Activated naive CD4-positive, alpha-beta T cell treated with anti-CD3 and anti-CD28 coated beads for 36 hours (primary cell): Measurements from ENCODE around the gene FAM199X. TPM values are rescaled to one million over a fixed set of nuclear protein-coding genes. Genes with fewer than 3 reads are reported as not detected.

Experiments used
- CTCF ChIA-PET: fragments of 350-600 bp; sonication (Branson Sonifier 250); formaldehyde crosslinking; loops from one replicate; lab custom pipeline; 2021; ENCODE audit warnings: antibody characterized with exemption; lab: Charles Lee
- DNase-seq: peaks from one replicate; pipeline ENCODE4 v3.0.0-alpha.2; 2020
- H3K27ac Mint-ChIP-seq: one replicate; pipeline ENCODE4 v1.8.0; 2021; ENCODE audit warnings: mild to moderate bottlenecking, mixed read lengths
- H3K27me3 Mint-ChIP-seq: one replicate; pipeline ENCODE4 v1.8.0; 2021; ENCODE audit warnings: low read depth, mixed read lengths
- H3K36me3 Mint-ChIP-seq: one replicate; pipeline ENCODE4 v1.8.0; 2021; ENCODE audit warnings: low read depth, mixed read lengths
- H3K4me1 Mint-ChIP-seq: one replicate; pipeline ENCODE4 v1.8.0; 2021; ENCODE audit warnings: low read depth, mixed read lengths
- H3K4me3 Mint-ChIP-seq: one replicate; pipeline ENCODE4 v1.8.0; 2021; ENCODE audit warnings: mild to moderate bottlenecking, moderate library complexity, mixed read lengths
- H3K9me3 Mint-ChIP-seq: one replicate; pipeline ENCODE4 v1.8.0; 2021; ENCODE audit warnings: mixed read lengths
- intact Hi-C: fragments of 100-400 bp; cut with micrococcal nuclease; formaldehyde crosslinking; loops from one replicate; pipeline ENCODE4 v1.15.1; 2023
- total RNA-seq, 2 experiments: library from RNA; stranded (reverse); gene quantifications; one replicate each; pipeline ENCODE4 v1.2.3, GENCODE V29; 2021

Gene FAM199X
- total RNA-seq, 2 experiments from 2014 or later = 6.0 to 6.1 TPM

DNA sequence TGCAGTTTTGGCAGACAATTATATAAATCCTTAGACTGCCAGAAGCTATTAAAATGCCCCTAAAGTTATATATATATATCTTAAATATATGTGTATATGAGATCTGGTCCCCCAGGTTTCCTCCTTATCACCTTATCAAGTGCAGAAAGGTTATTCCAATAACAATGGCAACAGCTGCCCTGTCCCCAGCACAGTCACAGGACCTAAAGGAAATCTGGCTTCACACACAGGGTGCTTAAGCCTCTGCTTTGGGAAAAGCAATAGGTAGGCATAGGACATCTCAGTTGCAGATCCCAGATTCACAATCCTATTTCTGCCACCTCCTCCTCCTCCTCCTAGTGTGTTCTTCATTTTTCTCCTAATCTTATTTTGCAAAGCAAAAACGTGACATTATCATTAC, 15.2 kb upstream of the FAM199X start:
- Mint-ChIP-seq H3K4me1 (peaks cover 12% of the 10 kb centered on the region), H3K9me3 (no peaks in the 10 kb centered on the region), H3K4me3 (no peak overlapping the region), H3K27ac (no peak overlapping the region), H3K36me3 (no peaks in the 10 kb centered on the region), H3K27me3 (no peaks in the 10 kb centered on the region)
- CTCF ChIA-PET = interaction anchor here (0.7 kb wide), 1 partner anchor 461 kb away, joined by 3 read pairs; no protein-coding TSS in a partner anchor
- intact Hi-C loops = loop anchor here (10.0 kb wide), 1 partner anchor 596 kb away; no protein-coding TSS in a partner anchor
- no peak for DNase-seq

DNA sequence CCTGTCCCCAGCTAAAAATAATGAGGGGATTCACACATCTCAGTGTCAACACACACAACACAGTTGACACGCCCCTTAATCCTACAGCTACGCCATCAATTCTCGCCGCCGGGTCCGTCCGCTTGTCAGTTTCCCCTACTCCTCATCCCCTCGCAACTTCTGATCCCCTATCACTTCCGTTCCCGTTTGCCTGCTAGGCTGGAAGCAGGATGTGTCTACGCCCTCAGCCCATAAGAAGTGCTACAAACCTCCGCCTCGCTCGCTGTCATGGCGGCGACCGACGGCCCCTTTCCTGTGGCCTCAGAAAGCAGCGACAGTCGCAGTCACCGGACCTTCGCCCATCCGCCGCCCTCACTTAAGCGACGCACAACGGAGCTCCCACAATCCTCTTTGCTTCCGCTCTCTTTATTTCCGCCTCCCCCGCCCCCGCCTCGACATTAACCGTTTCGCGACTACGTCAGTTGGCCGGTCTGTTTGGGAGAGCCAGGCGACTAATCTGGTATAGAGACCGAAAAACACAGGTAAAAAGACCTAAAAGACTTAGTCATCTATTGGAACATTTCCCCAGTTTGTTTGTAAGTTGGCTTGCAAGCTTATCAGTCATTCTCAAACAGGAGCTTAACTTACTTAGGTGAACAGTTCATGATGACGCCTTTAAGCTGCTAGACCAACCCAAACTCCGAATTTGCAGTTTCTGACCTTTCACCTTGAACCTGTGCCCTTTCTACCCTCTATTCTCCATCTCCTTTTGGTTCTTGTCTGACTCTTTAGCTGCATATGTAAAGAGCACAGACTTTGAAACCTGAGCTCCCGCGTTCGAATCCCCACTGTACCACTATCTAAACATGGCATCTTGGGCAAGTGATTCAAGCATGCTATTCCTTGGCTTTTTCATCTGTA, 9.4 kb upstream of the FAM199X start, which contains the start of gene SLC25A53:
Gene SLC25A53, minus strand, starts transcription at position 380 of the 900 bp plus-strand sequence. CDS start 51,752 bp downstream, outside the sequence.
- Mint-ChIP-seq H3K36me3 (peaks cover 1% of the 10 kb centered on the region), H3K4me3 (peak within 1 kb of the TSS; percentile 92), H3K9me3 (no peaks in the 10 kb centered on the region), H3K4me1 (peaks cover 9% of the 10 kb centered on the region), H3K27ac (peak within 1 kb of the TSS; percentile 98), H3K27me3 (no peaks in the 10 kb centered on the region)
- intact Hi-C loops = loop anchor here (1.0 to 10.0 kb wide), 6 partner anchors 9 to 602 kb away; partner anchors contain the start of genes FAM199X, MORF4L2 and ZCCHC18
- DNase-seq = peak; percentile 85
- CTCF ChIA-PET = interaction anchor here (0.7 to 1.5 kb wide), 3 partner anchors 10 to 297 kb away, joined by 3 to 9 read pairs (median 4); partner anchors contain the start of gene FAM199X

DNA sequence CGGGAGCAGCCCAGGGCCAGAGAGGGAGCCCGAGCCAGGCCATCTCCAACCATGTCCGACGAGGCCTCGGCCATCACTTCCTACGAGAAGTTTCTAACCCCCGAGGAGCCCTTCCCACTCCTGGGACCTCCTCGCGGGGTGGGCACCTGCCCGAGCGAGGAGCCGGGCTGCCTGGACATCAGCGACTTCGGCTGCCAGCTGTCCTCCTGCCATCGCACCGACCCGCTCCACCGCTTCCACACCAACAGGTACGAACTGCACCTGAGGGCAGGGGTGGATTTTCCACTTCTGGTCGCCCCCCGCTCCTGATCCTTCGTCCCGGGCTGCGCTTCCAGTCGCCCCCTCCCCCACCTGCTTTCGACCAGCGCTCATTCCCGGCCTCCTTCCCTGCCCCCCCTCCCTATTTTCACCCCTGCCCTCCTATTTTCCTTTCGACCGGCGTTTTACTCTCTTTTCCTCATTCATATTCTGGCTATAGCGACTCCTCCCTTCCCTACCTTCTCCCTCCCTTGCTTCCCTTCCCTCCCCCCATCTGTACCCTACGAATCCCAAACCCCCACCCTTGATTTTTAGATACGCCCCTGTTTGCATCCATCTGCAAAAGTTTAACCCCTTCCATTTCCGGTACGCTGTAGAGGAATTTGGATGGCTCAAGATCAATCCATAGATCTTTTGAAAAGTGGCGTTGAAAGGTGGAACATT, 633 bp downstream of the FAM199X start:
- Mint-ChIP-seq H3K9me3 (no peaks in the 10 kb centered on the region), H3K27ac (no peak overlapping the region), H3K4me1 (peaks cover 31% of the 10 kb centered on the region), H3K36me3 (peaks cover 3% of the 10 kb centered on the region), H3K27me3 (no peaks in the 10 kb centered on the region), H3K4me3 (peak overlapping the region; percentile 72)
- intact Hi-C loops = loop anchor here (1.0 kb wide), 1 partner anchor 10 kb away; the partner anchor contains the start of gene SLC25A53
- DNase-seq = no peak
- CTCF ChIA-PET = interaction anchor here (0.8 to 3.1 kb wide), 2 partner anchors 8 to 10 kb away, joined by 4 to 9 read pairs; partner anchors contain the start of gene SLC25A53

DNA sequence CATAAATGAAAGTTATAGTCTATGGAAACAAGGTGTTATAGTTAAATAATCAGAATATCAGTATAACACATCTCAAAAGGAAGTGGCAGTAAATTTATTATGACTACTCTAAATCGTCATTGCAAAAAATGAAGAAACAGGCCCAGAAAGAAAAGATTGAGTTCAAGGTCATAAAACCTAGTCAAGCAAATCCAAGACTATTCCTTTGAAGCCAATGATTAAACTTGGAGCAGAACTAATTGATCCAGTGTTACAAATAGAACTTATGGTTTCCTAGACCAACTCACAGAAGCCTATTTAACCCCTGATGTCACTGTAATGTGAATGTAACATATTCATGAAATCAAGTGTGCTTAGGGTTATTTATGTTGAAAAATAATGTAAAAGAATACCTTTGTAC, 1.9 kb downstream of the FAM199X start:
- Mint-ChIP-seq H3K9me3 (no peaks in the 10 kb centered on the region), H3K27ac (no peak overlapping the region), H3K27me3 (no peaks in the 10 kb centered on the region), H3K4me1 (peaks cover 31% of the 10 kb centered on the region), H3K36me3 (peaks cover 3% of the 10 kb centered on the region), H3K4me3 (peak overlapping the region; percentile 72)
- DNase-seq = no peak
- intact Hi-C loops = no loop called here
- CTCF ChIA-PET = interaction anchor here (3.1 kb wide), 1 partner anchor 11 kb away, joined by 9 read pairs; the partner anchor contains the start of gene SLC25A53

DNA sequence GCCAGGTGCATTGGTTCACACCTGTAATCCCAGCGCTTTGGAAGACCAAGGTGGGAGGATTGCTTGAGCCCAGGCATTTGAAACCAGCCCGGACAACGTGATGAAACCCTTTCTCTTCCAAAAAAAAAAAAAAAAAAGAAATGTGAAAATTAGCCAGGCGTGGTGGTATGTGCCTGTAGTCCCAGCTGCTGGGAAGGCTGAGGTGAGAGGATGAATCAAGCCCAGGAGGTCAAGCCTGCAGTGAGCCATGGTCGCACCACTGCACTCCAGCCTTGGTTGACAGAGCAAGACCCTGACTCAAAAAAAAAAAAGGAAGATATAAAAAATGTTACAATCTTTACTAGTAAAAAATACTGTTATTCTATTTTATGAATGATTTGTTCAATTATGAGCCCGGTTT, 5.9 kb downstream of the FAM199X start:
- intact Hi-C loops = no loop called here
- Mint-ChIP-seq H3K27ac (no peak overlapping the region), H3K4me1 (peaks cover 24% of the 10 kb centered on the region), H3K4me3 (no peak overlapping the region), H3K36me3 (peaks cover 3% of the 10 kb centered on the region), H3K27me3 (no peaks in the 10 kb centered on the region), H3K9me3 (no peaks in the 10 kb centered on the region)
- DNase-seq = no peak
- CTCF ChIA-PET = no interaction called here

DNA sequence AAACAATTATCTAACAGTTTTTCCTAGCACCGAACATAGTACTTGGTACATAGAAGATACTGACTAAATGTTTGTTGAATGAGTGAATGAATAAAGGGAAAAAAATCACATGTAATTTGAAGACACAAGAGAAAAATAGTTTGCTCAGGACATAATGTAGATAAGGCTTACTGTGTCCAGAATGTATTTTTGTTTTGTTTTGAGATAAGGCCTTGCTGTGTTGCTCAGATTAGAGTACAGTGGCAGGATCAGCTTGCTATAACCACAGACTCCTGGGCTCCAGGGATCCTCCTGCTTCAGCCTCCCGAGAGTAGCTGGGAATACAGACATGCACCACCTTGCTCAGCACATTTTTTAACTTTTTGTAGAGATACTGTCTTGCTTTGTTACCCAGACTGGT, 6.5 kb downstream of the FAM199X start:
- Mint-ChIP-seq H3K4me1 (peaks cover 21% of the 10 kb centered on the region), H3K9me3 (no peaks in the 10 kb centered on the region), H3K27me3 (no peaks in the 10 kb centered on the region), H3K27ac (no peak overlapping the region), H3K36me3 (peaks cover 5% of the 10 kb centered on the region), H3K4me3 (no peak overlapping the region)
- no peak for DNase-seq
- intact Hi-C loops = no loop called here
- CTCF ChIA-PET = interaction anchor here (0.9 kb wide), 1 partner anchor 36 kb away, joined by 3 read pairs; no protein-coding TSS in a partner anchor

DNA sequence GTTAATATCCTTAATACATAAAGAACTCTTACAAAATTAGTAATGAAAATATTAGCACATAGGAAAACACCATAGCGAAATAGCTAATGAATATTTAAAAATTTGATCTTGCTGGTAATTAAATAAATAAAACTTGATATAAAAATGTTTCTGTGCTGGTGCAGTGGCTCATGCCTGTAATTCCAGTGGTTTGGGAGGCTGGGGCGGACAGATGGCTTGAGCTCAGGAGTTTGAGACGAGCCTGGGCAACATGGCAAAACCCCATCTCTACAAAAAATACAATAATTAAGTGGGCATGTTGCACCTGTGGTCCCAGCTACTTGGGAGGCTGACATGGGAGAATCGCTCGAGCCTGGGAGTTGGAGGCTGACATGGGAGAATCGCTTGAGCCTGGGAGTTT, 7.6 kb downstream of the FAM199X start:
- H3K4me3 Mint-ChIP-seq = no peak overlapping the region
- no peaks in the 10 kb centered on the region for H3K27me3 Mint-ChIP-seq
- CTCF ChIA-PET = interaction anchor here (0.9 kb wide), 1 partner anchor 37 kb away, joined by 3 read pairs; no protein-coding TSS in a partner anchor
- no peak overlapping the region for H3K27ac Mint-ChIP-seq
- no peak for DNase-seq
- intact Hi-C loops = no loop called here
- no peaks in the 10 kb centered on the region for H3K9me3 Mint-ChIP-seq
- peaks cover 13% of the 10 kb centered on the region for H3K4me1 Mint-ChIP-seq
- peaks cover 8% of the 10 kb centered on the region for H3K36me3 Mint-ChIP-seq

DNA sequence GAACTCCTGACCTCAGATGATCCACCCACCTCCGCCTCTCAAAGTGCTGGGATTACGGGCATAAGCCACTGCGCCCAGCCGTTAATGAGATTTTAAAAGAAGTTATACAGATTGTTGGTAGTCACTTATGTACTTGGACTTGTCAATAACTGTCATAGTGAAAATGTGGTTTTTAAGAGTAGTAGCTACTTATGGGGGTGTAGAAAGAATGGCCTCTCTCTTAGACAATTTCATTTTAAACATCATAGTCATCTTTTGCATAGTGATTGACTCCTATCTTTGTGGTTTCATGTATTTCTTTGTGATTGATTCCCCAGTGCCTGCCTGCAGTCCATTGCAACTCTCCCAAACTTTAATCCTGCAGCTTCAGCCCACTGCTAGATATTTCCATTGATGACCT, 17.4 kb downstream of the FAM199X start:
- CTCF ChIA-PET = interaction anchor here (0.7 to 2.0 kb wide), 3 partner anchors 12 to 259 kb away, joined by 3 to 4 read pairs (median 3); no protein-coding TSS in a partner anchor
- no peaks in the 10 kb centered on the region for H3K9me3 Mint-ChIP-seq

DNA sequence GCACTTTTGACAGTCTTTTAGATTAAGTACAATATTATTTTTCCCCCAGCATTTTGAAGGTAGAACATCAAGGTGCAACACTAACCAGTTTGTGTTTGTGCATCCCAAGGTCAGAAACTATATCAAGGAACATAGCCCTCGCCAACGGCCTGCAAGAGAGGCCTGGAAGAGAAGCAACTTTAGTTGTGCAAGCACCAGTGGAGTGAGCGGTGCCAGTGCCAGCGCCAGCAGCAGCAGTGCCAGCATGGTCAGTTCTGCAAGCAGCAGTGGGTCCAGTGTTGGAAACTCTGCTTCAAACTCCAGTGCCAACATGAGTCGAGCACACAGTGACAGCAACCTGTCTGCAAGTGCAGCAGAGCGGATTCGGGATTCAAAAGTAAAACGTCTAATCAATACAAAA, 21.7 kb downstream of the FAM199X start:
- Mint-ChIP-seq H3K27me3 (no peaks in the 10 kb centered on the region), H3K9me3 (no peaks in the 10 kb centered on the region), H3K36me3 (no peaks in the 10 kb centered on the region), H3K4me3 (no peak overlapping the region), H3K4me1 (peaks cover 8% of the 10 kb centered on the region), H3K27ac (no peak overlapping the region)
- intact Hi-C loops = no loop called here
- CTCF ChIA-PET = no interaction called here
- DNase-seq = no peak

More for the DNA sequence above, 17.4 kb downstream of the FAM199X start:
- H3K27me3 Mint-ChIP-seq = no peaks in the 10 kb centered on the region
- no peak for DNase-seq
- H3K36me3 Mint-ChIP-seq = peaks cover 3% of the 10 kb centered on the region
- peaks cover 20% of the 10 kb centered on the region for H3K4me1 Mint-ChIP-seq
- no peak overlapping the region for H3K4me3 Mint-ChIP-seq
- no peak overlapping the region for H3K27ac Mint-ChIP-seq
- intact Hi-C loops = no loop called here

DNA sequence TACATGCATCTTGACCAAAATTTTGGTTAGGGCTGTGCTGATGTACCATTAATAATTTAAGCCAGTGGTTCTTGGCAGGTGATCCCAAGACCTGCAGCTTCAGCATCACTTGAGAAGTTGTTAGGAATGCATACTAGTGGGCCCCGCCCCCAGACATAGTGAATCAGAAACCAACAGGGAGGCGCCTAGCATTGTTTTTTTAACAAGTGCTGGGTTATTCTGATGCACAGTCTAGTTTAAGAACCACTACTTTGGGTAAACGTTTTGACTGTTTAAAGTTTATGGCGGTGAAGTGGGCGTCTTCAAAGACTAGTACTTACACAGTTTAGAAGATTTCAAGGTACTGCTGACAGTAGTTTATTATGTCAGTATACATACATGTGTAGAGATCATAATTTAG, 23.6 kb downstream of the FAM199X start:
- H3K27ac Mint-ChIP-seq = no peak overlapping the region
- no peak for DNase-seq
- H3K4me1 Mint-ChIP-seq = no peaks in the 10 kb centered on the region
- intact Hi-C loops = loop anchor here (5.0 to 10.0 kb wide), 2 partner anchors 62 to 735 kb away; partner anchors contain the start of gene ESX1
- no peaks in the 10 kb centered on the region for H3K36me3 Mint-ChIP-seq
- no peak overlapping the region for H3K4me3 Mint-ChIP-seq
- no peaks in the 10 kb centered on the region for H3K27me3 Mint-ChIP-seq
- H3K9me3 Mint-ChIP-seq = no peaks in the 10 kb centered on the region
- CTCF ChIA-PET = no interaction called here

DNA sequence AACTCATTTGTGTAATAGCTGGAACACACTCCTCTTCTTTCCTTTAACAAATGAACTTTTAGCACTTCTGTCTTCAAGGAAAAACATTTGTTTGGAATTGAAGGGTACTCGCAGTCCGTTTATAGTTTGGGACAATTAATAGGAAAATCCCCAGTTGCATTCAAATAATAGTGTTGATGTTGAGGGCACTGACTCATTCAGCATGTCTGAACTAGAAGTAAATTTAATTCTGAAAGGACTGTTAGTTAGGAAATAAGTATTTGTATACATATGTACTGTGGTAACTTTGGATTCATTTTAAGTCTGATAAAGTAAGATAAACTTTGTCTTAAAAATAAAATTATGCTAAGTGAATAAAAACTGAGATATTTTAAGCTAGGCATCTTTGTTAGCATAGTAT, 27.2 kb downstream of the FAM199X start:
- no peak overlapping the region for H3K27ac Mint-ChIP-seq
- intact Hi-C loops = loop anchor here (5.0 to 10.0 kb wide), 2 partner anchors 59 to 731 kb away; partner anchors contain the start of gene ESX1
- H3K4me1 Mint-ChIP-seq = peaks cover 2% of the 10 kb centered on the region
- H3K9me3 Mint-ChIP-seq = no peaks in the 10 kb centered on the region
- DNase-seq = no peak
- H3K4me3 Mint-ChIP-seq = no peak overlapping the region
- CTCF ChIA-PET = interaction anchor here (0.8 to 2.8 kb wide), 3 partner anchors 11 to 66 kb away, joined by 3 to 10 read pairs (median 5); no protein-coding TSS in a partner anchor
- H3K36me3 Mint-ChIP-seq = no peaks in the 10 kb centered on the region
- H3K27me3 Mint-ChIP-seq = no peaks in the 10 kb centered on the region
